Endothelial cell of umbilical vein (primary cell): Measurements from ENCODE around the gene ZIC4. TPM values are rescaled to one million over a fixed set of nuclear protein-coding genes. Genes with fewer than 3 reads are reported as not detected.

Source experiments
- BruUV-seq: library from RNA; stranded (reverse); fragments of 400-500 nt; replicated peaks from 2 replicates; lab custom pipeline; 2021; lab: Mats Ljungman, UMichigan
- CTCF ChIA-PET: fragments of 300-600, 350-600 bp; sonication (Branson Sonifier 250); formaldehyde crosslinking; loops from one replicate; lab custom pipeline; 2021; ENCODE audit warnings: antibody characterized with exemption, inconsistent platforms; lab: Charles Lee
- POLR2A ChIA-PET: fragments of 300-600, 350-600 bp; sonication (Branson Sonifier 250); formaldehyde crosslinking; loops from one replicate; lab custom pipeline; 2021; ENCODE audit warnings: antibody characterized with exemption, inconsistent platforms; lab: Charles Lee
- DNase-seq: peaks from one replicate; pipeline ENCODE4 v3.0.0-alpha.2; 2011; ENCODE audit warnings: low read depth, low spot score
- FAIRE-seq: peaks from 2 replicates; lab custom pipeline; 2011; peaks lifted over from hg19 to GRCh38; lab: Jason Lieb, UNC
- H2AFZ ChIP-seq: 2 replicates; pipeline ENCODE4 v1.6.0; 2012; ENCODE audit warnings: low read depth, low read length, control low read depth, inconsistent platforms
- H3K27ac ChIP-seq: 2 replicates; pipeline ENCODE4 v1.5.1; 2011; ENCODE audit warnings: low read depth, mild to moderate bottlenecking, control low read depth, low read length, moderate library complexity; ENCODE audit not compliant: insufficient read depth
- H3K27me3 ChIP-seq, 2 experiments: 2 replicates each; pipeline versions ENCODE4 v1.6.0 to v1.6.1; 2011; ENCODE audit warnings: low read length in 2 of 2, mixed read lengths in 1 of 2; ENCODE audit not compliant: control insufficient read depth in 2 of 2, insufficient read depth in 2 of 2
- H3K36me3 ChIP-seq, 2 experiments: 2 replicates in 1 of 2; 3 replicates in 1 of 2; pipeline ENCODE4 v1.5.1; 2011; ENCODE audit warnings: low read length in 2 of 2, mild to moderate bottlenecking in 1 of 2, moderate library complexity in 1 of 2; ENCODE audit not compliant: control insufficient read depth in 2 of 2, insufficient read depth in 2 of 2; ENCODE audit errors: extremely low read depth in 1 of 2
- H3K4me1 ChIP-seq: 3 replicates; pipeline ENCODE4 v1.5.1; 2011; ENCODE audit warnings: mild to moderate bottlenecking, low read length; ENCODE audit not compliant: control insufficient read depth, insufficient read depth; ENCODE audit errors: extremely low read depth
- H3K4me2 ChIP-seq: 2 replicates; pipeline ENCODE4 v1.6.1; 2011; ENCODE audit warnings: low read length, control low read depth, mixed read lengths; ENCODE audit not compliant: insufficient read depth
- H3K4me3 ChIP-seq, 3 experiments: fragments of 200-600 bp in 1 of 3; sonication (generic), shearing (Covaris generic) in 1 of 3; replicated peaks in 1 of 3; 2 replicates each; pipeline ENCODE4 v1.5.1; 2011 to 2016; ENCODE audit warnings: control low read depth in 3 of 3, low read length in 3 of 3, mild to moderate bottlenecking in 2 of 3, inconsistent platforms in 1 of 3, low read depth in 1 of 3, moderate library complexity in 1 of 3; ENCODE audit not compliant: insufficient read depth in 1 of 3
- H3K79me2 ChIP-seq: 2 replicates; pipeline ENCODE4 v1.6.0; 2012; ENCODE audit warnings: low read length, inconsistent platforms; ENCODE audit not compliant: control insufficient read depth, insufficient read depth
- H3K9ac ChIP-seq: replicated peaks from 2 replicates; pipeline ENCODE3; 2011; ENCODE audit warnings: low read length, control low read depth; ENCODE audit not compliant: insufficient read depth; ENCODE audit errors: extremely low read depth
- H3K9me1 ChIP-seq: replicated peaks from 3 replicates; pipeline ENCODE4 v1.6.0; 2011; ENCODE audit warnings: mild to moderate bottlenecking, low read length; ENCODE audit not compliant: control insufficient read depth, insufficient read depth; ENCODE audit errors: extremely low read depth
- H3K9me3 ChIP-seq: replicated peaks from 2 replicates; pipeline ENCODE4 v1.5.1; 2012; ENCODE audit warnings: low read length, inconsistent platforms; ENCODE audit not compliant: control insufficient read depth, insufficient read depth
- H4K20me1 ChIP-seq: replicated peaks from 2 replicates; pipeline ENCODE3; 2011; ENCODE audit warnings: mild to moderate bottlenecking, low read length; ENCODE audit not compliant: control insufficient read depth, insufficient read depth; ENCODE audit errors: extremely low read depth
- EZH2 ChIP-seq: IDR thresholded peaks from 2 replicates; pipeline ENCODE4 v1.6.1; 2012; ENCODE audit warnings: borderline replicate concordance, low read depth, mild to moderate bottlenecking, moderate library complexity, low read length, inconsistent platforms; ENCODE audit not compliant: severe bottlenecking
- FOS ChIP-seq: IDR thresholded peaks from 2 replicates; pipeline ENCODE4 v1.6.1; 2011; ENCODE audit warnings: mild to moderate bottlenecking, low read length, moderate library complexity, borderline replicate concordance; ENCODE audit not compliant: insufficient read depth
- GATA2 ChIP-seq: IDR thresholded peaks from 2 replicates; pipeline ENCODE4 v1.7.0; 2011; ENCODE audit warnings: low read depth, mild to moderate bottlenecking, moderate library complexity, mixed read lengths, low read length; ENCODE audit not compliant: insufficient read length, insufficient read depth
- JUN ChIP-seq: IDR thresholded peaks from 2 replicates; pipeline ENCODE4 v1.6.1; 2011; ENCODE audit warnings: borderline replicate concordance, low read depth; ENCODE audit not compliant: insufficient read length, insufficient read depth
- MYC ChIP-seq: IDR thresholded peaks from one replicate; pipeline ENCODE4 v1.6.1; 2011; ENCODE audit warnings: mild to moderate bottlenecking, low read depth, low read length
- POLR2A ChIP-seq: IDR thresholded peaks from 2 replicates; pipeline ENCODE4 v1.6.1; 2012; ENCODE audit warnings: low read depth, mild to moderate bottlenecking, control low read depth, low read length
- POLR2AphosphoS5 ChIP-seq: IDR thresholded peaks from 2 replicates; pipeline ENCODE4 v1.6.1; 2012; ENCODE audit warnings: low read depth, mild to moderate bottlenecking, control low read depth, low read length, moderate library complexity; ENCODE audit not compliant: insufficient read depth
- dilution Hi-C: fragments of 300-500 bp; cut with MboI; formaldehyde crosslinking; loops from one replicate; pipeline ENCODE4 v1.15.0; 2019; ENCODE audit warnings: low sequenced_read_pairs; ENCODE audit not compliant: extremely low pct_ligation_motif_present
- intact Hi-C: fragments of 100-400 bp; cut with micrococcal nuclease; formaldehyde crosslinking; loops from one replicate; pipeline ENCODE4 v1.10.0; 2022
- polyA plus RNA-seq, 4 experiments: library from polyadenylated mRNA; depleted of rRNA in 3 of 4; stranded (reverse) in 3 of 4; unstranded in 1 of 4; fragments of >200 nt; gene quantifications; 2 replicates each; pipeline versions ENCODE4 v1.2.1 to v1.2.3, GENCODE V29; 2011 to 2012; ENCODE audit warnings: missing spikeins in 1 of 4
- total RNA-seq: library from RNA; stranded (reverse); gene quantifications from 2 replicates; pipeline ENCODE4 v1.2.3, GENCODE V29; 2021
- TF ChIP-seq, protein P1 (sequence below), 2 donors: IDR thresholded peaks; 1 replicate in 1 of 2; 2 replicates in 1 of 2; pipeline ENCODE4 v1.5.1; 2011; ENCODE audit warnings: low read length in 2 of 2, mild to moderate bottlenecking in 2 of 2, moderate library complexity in 2 of 2, control low read depth in 1 of 2, inconsistent platforms in 1 of 2, low read depth in 1 of 2; ENCODE audit not compliant: insufficient read depth in 1 of 2; ENCODE audit errors: extremely low read depth in 1 of 2
- TF ChIP-seq, protein P2 (sequence below): IDR thresholded peaks from 2 replicates; pipeline ENCODE4 v1.6.1; 2011; ENCODE audit not compliant: insufficient read depth, insufficient read length

The ZIC4 gene
- total and polyA plus RNA-seq, 2 donors (not counting 3 experiments of a cell fraction or from before 2014, with no cell fraction given), result not detected

DNA sequence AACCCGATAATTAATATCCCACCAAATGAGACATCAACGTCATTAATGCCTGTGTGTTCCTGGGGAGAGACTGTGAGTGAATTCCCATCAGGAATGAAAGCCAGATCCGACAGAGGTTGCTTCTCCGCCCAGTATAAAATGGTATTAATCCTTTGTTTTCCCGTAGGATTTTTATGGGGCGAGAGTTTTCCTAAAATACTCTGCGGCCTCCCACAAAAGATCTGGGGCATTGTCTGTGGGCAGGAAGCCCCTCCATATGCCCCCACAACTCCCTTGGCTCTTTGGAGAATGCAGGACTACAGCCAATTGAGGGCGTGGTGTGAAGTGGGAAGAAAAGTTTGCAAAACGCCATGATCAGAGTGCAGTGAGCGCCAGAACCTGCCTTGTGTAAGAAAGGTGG is 26.7 kb downstream of the ZIC4 start:
- Histone ChIP-seq H3K4me3 (no peak overlapping the region), H2AFZ (no peak overlapping the region), H4K20me1 (no peaks in the 10 kb centered on the region), H3K27ac (no peak overlapping the region), H3K9me1 (no peaks in the 10 kb centered on the region), H3K9me3 (no peaks in the 10 kb centered on the region), H3K4me2 (no peak overlapping the region), H3K27me3 (peaks cover 88 to 99% of the 10 kb centered on the region in 2 experiments), H3K4me1 (no peaks in the 10 kb centered on the region), H3K9ac (no peak overlapping the region), H3K36me3 (no peaks in the 10 kb centered on the region), H3K79me2 (no peaks in the 10 kb centered on the region)
- dilution Hi-C loops, result no loop called here
- DNase-seq (no peak), FAIRE-seq (no peak)
- no peak for TF ChIP-seq POLR2A
- TF ChIP-seq, protein P1, sequence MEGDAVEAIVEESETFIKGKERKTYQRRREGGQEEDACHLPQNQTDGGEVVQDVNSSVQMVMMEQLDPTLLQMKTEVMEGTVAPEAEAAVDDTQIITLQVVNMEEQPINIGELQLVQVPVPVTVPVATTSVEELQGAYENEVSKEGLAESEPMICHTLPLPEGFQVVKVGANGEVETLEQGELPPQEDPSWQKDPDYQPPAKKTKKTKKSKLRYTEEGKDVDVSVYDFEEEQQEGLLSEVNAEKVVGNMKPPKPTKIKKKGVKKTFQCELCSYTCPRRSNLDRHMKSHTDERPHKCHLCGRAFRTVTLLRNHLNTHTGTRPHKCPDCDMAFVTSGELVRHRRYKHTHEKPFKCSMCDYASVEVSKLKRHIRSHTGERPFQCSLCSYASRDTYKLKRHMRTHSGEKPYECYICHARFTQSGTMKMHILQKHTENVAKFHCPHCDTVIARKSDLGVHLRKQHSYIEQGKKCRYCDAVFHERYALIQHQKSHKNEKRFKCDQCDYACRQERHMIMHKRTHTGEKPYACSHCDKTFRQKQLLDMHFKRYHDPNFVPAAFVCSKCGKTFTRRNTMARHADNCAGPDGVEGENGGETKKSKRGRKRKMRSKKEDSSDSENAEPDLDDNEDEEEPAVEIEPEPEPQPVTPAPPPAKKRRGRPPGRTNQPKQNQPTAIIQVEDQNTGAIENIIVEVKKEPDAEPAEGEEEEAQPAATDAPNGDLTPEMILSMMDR (IDR thresholded peaks at IDR 0.05; ENCODE audit: extremely low read depth in 1 of 2, insufficient read depth in 1 of 2, low read depth in 1 of 2, low read length in 2 of 2), result no peak
- no peak for TF ChIP-seq GATA2
- TF ChIP-seq MYC, result no peak
- no peak for TF ChIP-seq EZH2
- no peak for TF ChIP-seq JUN
- no peak for TF ChIP-seq POLR2AphosphoS5
- TF ChIP-seq FOS, result no peak
- TF ChIP-seq, protein P2, sequence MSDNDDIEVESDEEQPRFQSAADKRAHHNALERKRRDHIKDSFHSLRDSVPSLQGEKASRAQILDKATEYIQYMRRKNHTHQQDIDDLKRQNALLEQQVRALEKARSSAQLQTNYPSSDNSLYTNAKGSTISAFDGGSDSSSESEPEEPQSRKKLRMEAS, result no peak
- intact Hi-C loops, result loop anchor here (10.0 kb wide), 1 partner anchor 235 kb away; no protein-coding TSS in a partner anchor
- no TSS peak for BruUV-seq
- CTCF ChIA-PET, result no interaction called here
- POLR2A ChIA-PET, result no interaction called here
